GM18868 (cell line): ENCODE results near the gene ZBTB46.
"Not testable (repeated sequence)": the region's sequence is repeated elsewhere in the genome, so short reads cannot be mapped to it uniquely, and the experiment has no call there.

Experiments used
- ATAC-seq: cut with Tn5 transposase; IDR thresholded peaks from one replicate; pipeline ENCODE4 v1.9.1; 2021; ENCODE audit warnings: mild to moderate bottlenecking, moderate library complexity; ENCODE audit not compliant: unreplicated experiment

ZBTB46 gene

DNA sequence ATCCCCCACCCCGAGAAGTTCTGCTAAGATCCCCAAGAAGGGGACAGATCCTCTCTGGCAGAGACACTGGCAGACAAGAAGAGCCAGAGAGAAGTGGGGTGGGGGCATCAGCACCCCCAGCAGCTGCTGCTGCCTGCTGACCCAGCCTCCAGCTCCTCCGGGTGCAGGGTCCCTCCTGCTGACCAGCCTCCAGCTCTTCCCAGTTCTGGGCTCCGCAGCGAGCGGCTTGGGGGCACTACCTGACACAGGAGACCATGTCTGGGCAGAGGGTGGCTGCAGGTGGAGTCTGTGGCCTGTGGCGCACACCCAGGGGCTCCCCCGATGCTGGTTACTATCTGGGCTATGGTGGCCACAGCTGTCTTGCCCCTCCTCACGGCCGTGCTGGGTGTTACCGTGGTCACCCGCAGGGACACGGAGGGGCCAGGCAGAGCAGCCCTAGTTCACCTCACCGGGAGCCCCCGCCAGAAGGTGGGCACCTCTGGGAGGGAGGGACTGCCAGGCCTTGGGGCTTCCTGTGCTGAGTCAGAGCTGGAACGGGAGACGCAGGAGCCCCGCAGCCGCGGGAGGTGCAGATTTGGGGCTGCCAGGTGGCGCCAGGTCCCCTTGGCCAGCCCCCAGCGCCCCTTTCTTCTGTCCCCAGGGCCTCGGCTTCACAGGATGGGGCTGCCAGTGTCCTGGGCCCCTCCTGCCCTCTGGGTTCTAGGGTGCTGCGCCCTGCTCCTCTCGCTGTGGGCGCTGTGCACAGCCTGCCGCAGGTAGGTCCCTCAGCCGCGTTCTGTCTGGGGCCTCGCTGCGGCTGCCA, 94.0 kb downstream of the ZBTB46 start:
- ATAC-seq: no peak

DNA sequence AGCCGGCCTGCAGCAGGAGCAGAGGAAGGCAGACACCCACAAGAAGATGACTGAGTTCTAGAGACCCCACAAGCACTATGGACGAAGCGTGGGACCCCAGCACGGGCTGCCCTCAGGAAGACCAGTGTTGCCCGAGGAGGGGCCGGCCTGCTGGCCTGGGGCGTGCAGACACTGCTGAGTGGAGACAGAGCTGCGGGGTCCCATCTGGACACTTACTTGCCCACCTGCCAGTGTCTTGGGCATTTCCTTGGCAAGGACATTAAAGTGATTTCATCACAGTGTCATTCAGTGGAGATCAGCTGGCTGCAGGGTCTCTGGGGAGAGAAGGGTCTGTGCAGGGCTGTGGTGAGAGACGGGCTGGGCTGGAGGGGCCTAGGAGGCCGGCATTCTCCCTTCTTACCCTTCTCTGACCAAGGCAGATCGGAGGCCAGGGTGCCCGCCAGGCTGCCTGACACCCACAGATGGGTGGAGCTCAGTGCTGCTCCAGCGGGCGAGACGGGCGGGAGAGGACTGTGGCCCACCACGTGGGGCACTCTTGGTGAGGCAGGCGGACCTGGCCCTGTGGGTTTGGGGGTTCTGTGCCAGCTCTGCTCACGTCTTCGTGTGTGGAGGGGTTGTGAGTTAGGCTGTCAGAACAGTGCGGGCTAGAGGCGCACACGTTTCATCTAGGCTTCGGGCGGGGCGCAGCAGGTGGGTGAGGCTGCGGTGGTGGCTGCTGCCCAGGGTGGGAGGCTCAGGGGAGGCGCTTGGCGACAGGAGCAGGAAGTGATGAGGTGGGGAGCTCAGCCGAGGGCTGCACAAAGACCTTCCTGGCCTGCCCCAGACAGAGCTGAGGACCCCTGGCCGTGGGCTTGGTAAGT, 95.0 kb downstream of the ZBTB46 start, which contains the start of gene LIME1:
Gene LIME1 (plus strand): TSS at position 806 of the 860 bp plus-strand sequence. CDS start 886 bp downstream, outside the sequence.
- ATAC-seq: no peak

DNA sequence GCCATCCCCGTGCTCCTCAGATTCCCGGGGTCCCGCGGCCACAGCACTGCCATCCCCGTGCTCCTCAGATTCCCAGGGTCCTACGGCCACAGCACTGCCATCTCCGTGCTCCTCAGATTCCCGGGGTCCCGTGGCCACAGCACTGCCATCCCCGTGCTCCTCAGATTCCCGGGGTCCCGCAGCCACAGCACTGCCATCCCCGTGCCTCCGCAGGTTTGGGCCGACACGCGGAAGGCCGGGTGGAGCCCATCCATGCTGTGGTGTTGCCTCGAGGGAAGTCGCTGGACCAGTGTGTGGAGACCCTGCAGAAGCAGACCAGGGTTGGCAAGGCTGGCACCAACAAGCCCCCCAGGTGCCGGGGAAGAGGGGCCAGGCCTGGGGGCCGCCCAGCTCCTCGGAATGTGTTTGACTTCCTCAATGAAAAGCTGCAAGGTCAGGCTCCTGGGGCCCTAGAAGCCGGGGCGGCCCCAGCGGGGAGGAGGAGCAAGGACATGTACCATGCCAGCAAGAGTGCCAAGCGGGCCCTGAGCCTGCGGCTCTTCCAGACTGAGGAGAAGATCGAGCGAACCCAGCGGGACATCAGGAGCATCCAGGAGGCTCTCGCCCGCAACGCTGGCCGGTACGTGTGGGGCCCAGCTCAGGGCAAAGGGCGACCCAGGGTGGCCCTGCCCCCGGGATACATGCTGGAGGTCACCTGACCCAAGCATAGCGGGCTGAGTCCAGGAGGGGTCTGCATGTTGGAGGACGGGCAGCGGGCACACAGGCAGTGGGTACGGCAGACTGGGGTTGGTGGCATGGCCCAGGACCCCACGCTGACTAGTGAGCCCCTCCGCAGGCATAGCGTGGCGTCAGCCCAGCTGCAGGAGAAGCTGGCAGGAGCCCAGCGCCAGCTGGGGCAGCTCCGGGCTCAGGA, 95.9 kb downstream of the ZBTB46 start:
- no peak for ATAC-seq

DNA sequence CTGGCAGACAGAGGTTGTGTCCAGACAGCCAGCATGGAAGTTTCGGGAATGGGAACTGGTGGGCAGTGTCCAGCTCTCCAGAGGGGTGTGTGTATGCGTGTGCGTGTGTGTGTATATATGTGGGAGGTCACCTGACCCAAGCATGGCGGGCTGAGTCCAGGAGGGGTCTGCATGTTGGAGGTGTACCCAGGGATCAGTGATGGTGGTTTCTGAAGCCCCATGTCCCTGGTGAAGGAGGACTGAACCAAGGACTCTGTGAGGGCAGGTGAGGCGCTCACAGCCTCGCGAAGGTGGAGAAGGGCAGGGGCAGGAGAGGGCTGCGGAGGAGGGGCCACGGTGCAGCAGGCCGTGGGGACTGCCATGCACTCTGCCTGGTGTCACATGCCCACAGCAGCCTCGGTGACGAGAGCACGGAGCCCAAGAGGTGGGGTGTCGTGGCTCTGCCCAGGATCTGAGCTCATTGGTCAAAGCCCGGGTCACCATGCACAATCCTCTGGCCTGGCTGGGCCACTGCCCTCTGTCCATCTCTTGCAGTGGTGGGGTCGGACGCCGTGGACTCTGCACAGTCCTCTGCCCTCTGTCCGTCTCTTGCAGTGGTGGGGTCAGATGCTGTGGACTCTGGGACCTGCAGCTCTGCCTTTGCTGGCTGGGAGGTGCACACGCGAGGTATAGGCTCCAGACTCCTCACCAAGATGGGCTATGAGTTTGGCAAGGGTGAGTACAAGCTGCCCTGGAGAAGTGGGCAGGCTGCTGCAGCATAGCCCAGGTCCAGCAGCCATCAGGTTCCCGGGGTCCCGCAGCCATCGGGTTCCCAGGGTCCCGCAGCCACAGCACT, 96.7 kb downstream of the ZBTB46 start:
- no peak for ATAC-seq

GRCh38 chr20:63733579-63734081, 97.4 kb downstream of the ZBTB46 start:
- no peak for ATAC-seq

- no peak for ATAC-seq
Observed at GRCh38 chr20:63733117-63733516, 97.9 kb downstream of the ZBTB46 start.

- ATAC-seq: no peak
Observed at GRCh38 chr20:63732118-63733095, 98.7 kb downstream of the ZBTB46 start.

DNA sequence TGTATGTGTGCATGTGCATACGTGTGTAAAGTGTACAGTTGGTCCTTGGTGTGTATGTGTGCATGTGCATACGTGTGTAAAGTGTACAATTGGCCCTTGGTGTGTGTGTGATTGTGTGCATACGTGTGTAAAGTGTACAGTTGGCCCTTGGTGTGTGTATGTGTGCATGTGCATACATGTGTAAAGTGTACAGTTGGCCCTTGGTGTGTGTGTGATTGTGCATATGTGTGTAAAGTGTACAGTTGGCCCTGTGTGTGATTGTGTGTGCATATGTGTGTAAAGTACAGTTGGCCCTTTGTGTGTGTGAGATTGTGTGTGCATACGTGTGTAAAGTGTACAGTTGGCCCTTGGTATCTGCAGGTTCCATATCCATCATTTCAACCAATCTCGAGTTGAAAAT, 99.7 kb downstream of the ZBTB46 start:
- ATAC-seq: no peak

DNA sequence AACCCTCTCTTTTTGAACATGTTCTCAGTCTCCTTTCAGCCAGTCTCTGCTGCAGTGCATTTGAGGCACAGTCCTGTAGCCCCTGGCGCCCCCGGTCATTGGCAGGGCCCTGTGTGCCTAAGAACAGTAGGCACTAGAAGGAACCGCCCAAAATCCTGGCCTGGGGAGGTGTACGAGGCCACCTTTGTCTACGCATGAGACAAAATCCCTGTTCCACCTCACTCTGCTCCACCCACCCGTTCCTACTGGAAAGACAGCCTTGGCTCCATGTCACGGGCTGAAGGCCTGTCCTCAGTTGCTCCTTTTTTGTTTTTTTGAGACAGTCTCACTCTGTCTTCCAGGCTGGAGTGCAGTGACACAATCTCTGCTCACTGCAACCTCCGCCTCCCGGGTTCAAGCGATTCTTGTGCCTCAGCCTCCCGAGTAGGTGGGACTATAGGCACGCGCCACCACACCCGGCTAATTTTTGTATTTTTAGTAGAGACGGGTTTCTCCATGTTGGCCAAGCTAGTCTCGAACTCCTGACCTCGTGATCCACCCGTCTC, 100.8 kb downstream of the ZBTB46 start:
- ATAC-seq: not testable (repeated sequence)

GRCh38 chr20:63722967-63723622, 108.0 kb downstream of the ZBTB46 start:
- ATAC-seq: not testable (repeated sequence)

- ATAC-seq: no peak
Observed at GRCh38 chr20:63718996-63719395, 112.1 kb downstream of the ZBTB46 start.

DNA sequence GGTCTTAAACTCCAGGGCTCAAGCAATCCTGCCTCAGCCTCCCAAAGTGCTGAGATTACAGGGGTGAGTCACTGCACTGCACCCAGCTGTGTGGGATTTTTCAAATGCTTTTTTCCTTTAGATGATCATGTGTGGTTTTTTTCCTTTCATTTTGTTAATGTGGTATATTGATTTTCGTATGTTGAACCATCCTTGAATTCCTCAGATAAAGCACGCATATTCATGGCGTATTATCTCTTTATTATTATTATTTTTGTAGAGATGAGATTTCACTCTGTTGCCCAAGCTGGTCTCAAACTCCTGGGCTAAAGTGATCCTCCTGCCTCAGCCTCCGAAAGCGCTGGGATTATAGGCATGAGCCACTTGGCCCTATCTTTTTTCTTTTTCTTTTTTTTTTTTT, 116.2 kb downstream of the ZBTB46 start:
- no peak for ATAC-seq

- no peak for ATAC-seq
Observed at GRCh38 chr20:63712191-63712590, 118.9 kb downstream of the ZBTB46 start.

DNA sequence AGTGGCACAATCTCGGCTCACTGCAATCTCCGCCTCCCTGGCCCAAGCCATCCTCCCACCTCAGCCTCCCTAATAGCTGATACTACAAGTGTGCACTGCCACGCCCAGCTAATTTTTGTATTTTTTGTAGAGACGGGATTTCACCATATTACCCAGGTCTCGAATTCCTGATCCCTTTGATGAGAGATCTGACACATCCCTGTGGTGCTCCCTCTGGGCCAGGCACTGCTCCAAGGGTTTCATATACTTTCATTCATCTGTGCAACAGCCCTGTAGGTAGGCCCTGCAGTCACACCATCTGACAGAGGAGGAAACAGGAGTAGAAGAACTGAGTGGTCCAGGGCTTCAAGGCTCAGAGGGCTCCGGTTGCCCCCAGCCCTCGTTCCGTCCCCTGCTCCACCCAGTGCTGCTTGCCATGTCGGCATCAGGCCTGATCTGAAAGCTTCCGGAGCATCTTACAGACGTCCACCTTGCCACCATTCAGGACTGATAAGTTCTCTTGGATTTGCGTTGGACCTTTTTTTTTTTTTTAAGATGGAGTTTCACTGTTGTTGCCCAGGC, 119.9 kb downstream of the ZBTB46 start:
- ATAC-seq: no peak

DNA sequence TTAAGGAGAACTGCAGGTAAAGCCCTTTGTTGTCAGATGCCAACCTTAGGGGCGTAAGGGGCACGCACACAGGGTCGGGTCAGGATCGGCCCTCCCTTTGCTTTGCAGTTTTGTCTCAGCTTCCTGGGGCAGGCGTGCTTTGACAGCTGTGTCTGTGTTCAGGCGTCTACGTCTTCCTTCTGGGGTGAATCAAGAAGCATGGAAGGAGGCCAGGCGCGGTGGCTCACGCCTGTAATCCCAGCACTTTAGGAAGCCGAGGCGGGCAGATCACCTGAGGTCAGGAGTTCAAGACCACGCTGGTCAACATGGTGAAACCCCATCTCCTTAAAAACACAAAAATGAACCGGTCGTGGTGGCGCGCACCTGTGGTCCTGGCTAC, 121.9 kb downstream of the ZBTB46 start:
- ATAC-seq: no peak

DNA sequence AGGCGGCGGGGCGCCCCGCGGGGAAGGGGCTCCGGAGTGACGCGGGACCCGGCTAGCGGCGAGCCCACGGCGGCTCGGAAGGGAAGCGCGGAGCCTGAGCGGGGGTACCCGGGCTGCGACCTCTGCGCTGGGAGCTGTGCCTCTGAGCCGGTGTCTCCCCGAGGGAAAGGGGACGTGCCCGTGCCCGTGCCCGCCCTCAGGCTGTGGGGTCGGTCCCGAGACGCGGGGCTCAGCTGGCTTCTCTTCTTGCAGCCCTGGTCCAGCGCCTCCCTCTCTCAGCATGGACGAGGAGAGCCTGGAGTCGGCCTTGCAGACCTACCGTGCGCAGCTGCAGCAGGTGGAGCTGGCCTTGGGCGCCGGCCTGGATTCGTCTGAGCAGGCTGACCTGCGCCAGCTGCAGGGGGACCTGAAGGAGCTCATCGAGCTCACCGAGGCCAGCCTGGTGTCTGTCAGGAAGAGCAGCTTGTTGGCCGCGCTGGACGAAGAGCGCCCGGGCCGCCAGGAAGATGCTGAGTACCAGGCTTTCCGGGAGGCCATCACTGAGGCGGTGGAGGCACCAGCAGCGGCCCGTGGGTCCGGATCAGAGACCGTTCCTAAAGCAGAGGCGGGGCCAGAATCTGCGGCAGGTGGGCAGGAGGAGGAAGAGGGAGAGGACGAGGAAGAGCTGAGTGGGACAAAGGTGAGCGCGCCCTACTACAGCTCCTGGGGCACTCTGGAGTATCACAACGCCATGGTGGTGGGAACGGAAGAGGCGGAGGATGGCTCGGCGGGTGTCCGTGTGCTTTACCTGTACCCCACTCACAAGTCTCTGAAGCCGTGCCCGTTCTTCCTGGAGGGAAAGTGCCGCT, 122.5 kb downstream of the ZBTB46 start:
- ATAC-seq: peak; percentile 9
